ENCODE measurements around the gene FAM227B. TPM values are rescaled to one million over a fixed set of nuclear protein-coding genes. Genes with fewer than 3 reads are reported as not detected.
"Not testable (repeated sequence)": the region's sequence is repeated elsewhere in the genome, so short reads cannot be mapped to it uniquely, and the experiment has no call there.

FAM227B gene
- polyA plus RNA-seq, 1 experiment: 5.0 TPM

- no peaks in the 10 kb centered on the region for H3K27me3 ChIP-seq (ENCODE audit: control insufficient read depth, insufficient read depth, low read length)
- CTCF ChIA-PET: no interaction called here
- no peak overlapping the region for H3K4me3 ChIP-seq (ENCODE audit: low read depth, low read length)
- TF ChIP-seq CTCF (IDR thresholded peaks at IDR 0.05; ENCODE audit: insufficient read depth, low read depth, low read length): no peak
- DNase-seq (ENCODE audit: low read depth): no peak
- POLR2A ChIA-PET: no interaction called here
- no peaks in the 10 kb centered on the region for H3K36me3 ChIP-seq (ENCODE audit: control insufficient read depth, insufficient read depth, low read length)
Observed at GRCh38 chr15:49538520-49538919, 82.1 kb downstream of the FAM227B start.

GRCh38 chr15:49530092-49530491, 90.5 kb downstream of the FAM227B start:
- ChIA-PET POLR2A (no interaction called here), CTCF (no interaction called here)
- no peaks in the 10 kb centered on the region for H3K27me3 ChIP-seq (ENCODE audit: control insufficient read depth, insufficient read depth, low read length)
- no peaks in the 10 kb centered on the region for H3K36me3 ChIP-seq (ENCODE audit: control insufficient read depth, insufficient read depth, low read length)
- H3K4me3 ChIP-seq (ENCODE audit: low read depth, low read length): no peak overlapping the region
- no peak for TF ChIP-seq CTCF (IDR thresholded peaks at IDR 0.05; ENCODE audit: insufficient read depth, low read depth, low read length)
- DNase-seq (ENCODE audit: low read depth): peak; percentile 20

- Histone ChIP-seq H3K4me3 (ENCODE audit: low read depth, low read length) (no peak overlapping the region), H3K36me3 (ENCODE audit: control insufficient read depth, insufficient read depth, low read length) (no peaks in the 10 kb centered on the region), H3K27me3 (ENCODE audit: control insufficient read depth, insufficient read depth, low read length) (no peaks in the 10 kb centered on the region)
- no peak for TF ChIP-seq CTCF (IDR thresholded peaks at IDR 0.05; ENCODE audit: insufficient read depth, low read depth, low read length)
- ChIA-PET POLR2A (no interaction called here), CTCF (no interaction called here)
- no peak for DNase-seq (ENCODE audit: low read depth)
Observed at GRCh38 chr15:49528289-49528688, 92.3 kb downstream of the FAM227B start.

- Histone ChIP-seq H3K36me3 (ENCODE audit: control insufficient read depth, insufficient read depth, low read length) (no peaks in the 10 kb centered on the region), H3K4me3 (ENCODE audit: low read depth, low read length) (no peak overlapping the region), H3K27me3 (ENCODE audit: control insufficient read depth, insufficient read depth, low read length) (no peaks in the 10 kb centered on the region)
- ChIA-PET POLR2A (no interaction called here), CTCF (interaction anchor here (0.6 to 1.0 kb wide), 2 partner anchors 12 to 26 kb away, joined by 3 read pairs; no protein-coding TSS in a partner anchor)
- TF ChIP-seq CTCF (IDR thresholded peaks at IDR 0.05; ENCODE audit: insufficient read depth, low read depth, low read length): no peak
- DNase-seq (ENCODE audit: low read depth): no peak
Observed at GRCh38 chr15:49521802-49522201, 98.8 kb downstream of the FAM227B start.

- H3K36me3 ChIP-seq (ENCODE audit: control insufficient read depth, insufficient read depth, low read length); CTCF ChIA-PET; DNase-seq (ENCODE audit: low read depth); H3K27me3 ChIP-seq (ENCODE audit: control insufficient read depth, insufficient read depth, low read length); H3K4me3 ChIP-seq (ENCODE audit: low read depth, low read length); POLR2A ChIA-PET: not testable (repeated sequence)
Observed at GRCh38 chr15:49512739-49513138, 107.9 kb downstream of the FAM227B start.

GRCh38 chr15:49507261-49507660, 113.4 kb downstream of the FAM227B start:
- no peaks in the 10 kb centered on the region for H3K36me3 ChIP-seq (ENCODE audit: control insufficient read depth, insufficient read depth, low read length)
- POLR2A ChIA-PET: no interaction called here
- CTCF ChIA-PET: no interaction called here
- no peak overlapping the region for H3K4me3 ChIP-seq (ENCODE audit: low read depth, low read length)
- no peak for TF ChIP-seq CTCF (IDR thresholded peaks at IDR 0.05; ENCODE audit: insufficient read depth, low read depth, low read length)
- DNase-seq (ENCODE audit: low read depth): no peak
- H3K27me3 ChIP-seq (ENCODE audit: control insufficient read depth, insufficient read depth, low read length): no peaks in the 10 kb centered on the region

Data from BJ (cell line).